Calu3 (cell line): ENCODE data around the gene CCDC196. TPM values are rescaled to one million over a fixed set of nuclear protein-coding genes. Genes with fewer than 3 reads are reported as not detected.

ENCODE experiments used
- BruUV-seq: library from RNA; stranded (reverse); fragments of 400-500 nt; replicated peaks from 2 replicates; lab custom pipeline; 2021; lab: Mats Ljungman, UMichigan
- CTCF ChIA-PET: fragments of 300-600 bp; sonication (Branson Sonifier 250); formaldehyde crosslinking; loops from one replicate; lab custom pipeline; 2022; ENCODE audit warnings: antibody characterized with exemption; lab: Charles Lee
- DNase-seq: peaks from one replicate; pipeline ENCODE4 v3.0.0; 2022
- H3K27ac Mint-ChIP-seq: one replicate; pipeline ENCODE4 v1.8.0; 2022; ENCODE audit warnings: mixed read lengths; ENCODE audit not compliant: unreplicated experiment
- H3K27me3 Mint-ChIP-seq: one replicate; pipeline ENCODE4 v1.8.0; 2022; ENCODE audit warnings: mixed read lengths; ENCODE audit not compliant: unreplicated experiment
- H3K36me3 Mint-ChIP-seq: one replicate; pipeline ENCODE4 v1.8.0; 2022; ENCODE audit warnings: mild to moderate bottlenecking, moderate library complexity, mixed read lengths; ENCODE audit not compliant: insufficient read depth, unreplicated experiment
- H3K4me1 Mint-ChIP-seq: one replicate; pipeline ENCODE4 v1.8.0; 2022; ENCODE audit warnings: mild to moderate bottlenecking, low read depth, mixed read lengths; ENCODE audit not compliant: unreplicated experiment
- H3K4me3 Mint-ChIP-seq: one replicate; pipeline ENCODE4 v1.8.0; 2022; ENCODE audit warnings: mild to moderate bottlenecking, low read depth, moderate library complexity, mixed read lengths; ENCODE audit not compliant: unreplicated experiment
- H3K9me3 Mint-ChIP-seq: one replicate; pipeline ENCODE4 v1.8.0; 2022; ENCODE audit warnings: low read depth, mixed read lengths; ENCODE audit not compliant: unreplicated experiment
- intact Hi-C: fragments of 100-400 bp; cut with micrococcal nuclease; formaldehyde crosslinking; loops from one replicate; pipeline ENCODE4 v1.10.0; 2022; ENCODE audit not compliant: unreplicated experiment
- total RNA-seq: library from RNA; stranded (reverse); gene quantifications from 2 replicates; pipeline ENCODE4 v1.2.3, GENCODE V29; 2022
- TF ChIP-seq, protein P1 (sequence below): fragments of 200-600 bp; IDR thresholded peaks from one replicate; pipeline ENCODE4 v1.8.0; 2022; ENCODE audit warnings: antibody characterized with exemption; ENCODE audit not compliant: unreplicated experiment

The CCDC196 gene
- total RNA-seq, 1 experiment from 2014 or later, result not detected

GRCh38 chr14:66473223-66473622, 12.9 kb upstream of the CCDC196 start:
- H3K4me3 Mint-ChIP-seq, result no peak overlapping the region
- no peaks in the 10 kb centered on the region for H3K9me3 Mint-ChIP-seq
- no peak for DNase-seq
- H3K27ac Mint-ChIP-seq, result no peak overlapping the region
- BruUV-seq, result no TSS peak
- intact Hi-C loops, result no loop called here
- no peaks in the 10 kb centered on the region for H3K4me1 Mint-ChIP-seq
- CTCF ChIA-PET, result no interaction called here
- H3K36me3 Mint-ChIP-seq, result no peaks in the 10 kb centered on the region
- no peaks in the 10 kb centered on the region for H3K27me3 Mint-ChIP-seq
- TF ChIP-seq, protein P1, sequence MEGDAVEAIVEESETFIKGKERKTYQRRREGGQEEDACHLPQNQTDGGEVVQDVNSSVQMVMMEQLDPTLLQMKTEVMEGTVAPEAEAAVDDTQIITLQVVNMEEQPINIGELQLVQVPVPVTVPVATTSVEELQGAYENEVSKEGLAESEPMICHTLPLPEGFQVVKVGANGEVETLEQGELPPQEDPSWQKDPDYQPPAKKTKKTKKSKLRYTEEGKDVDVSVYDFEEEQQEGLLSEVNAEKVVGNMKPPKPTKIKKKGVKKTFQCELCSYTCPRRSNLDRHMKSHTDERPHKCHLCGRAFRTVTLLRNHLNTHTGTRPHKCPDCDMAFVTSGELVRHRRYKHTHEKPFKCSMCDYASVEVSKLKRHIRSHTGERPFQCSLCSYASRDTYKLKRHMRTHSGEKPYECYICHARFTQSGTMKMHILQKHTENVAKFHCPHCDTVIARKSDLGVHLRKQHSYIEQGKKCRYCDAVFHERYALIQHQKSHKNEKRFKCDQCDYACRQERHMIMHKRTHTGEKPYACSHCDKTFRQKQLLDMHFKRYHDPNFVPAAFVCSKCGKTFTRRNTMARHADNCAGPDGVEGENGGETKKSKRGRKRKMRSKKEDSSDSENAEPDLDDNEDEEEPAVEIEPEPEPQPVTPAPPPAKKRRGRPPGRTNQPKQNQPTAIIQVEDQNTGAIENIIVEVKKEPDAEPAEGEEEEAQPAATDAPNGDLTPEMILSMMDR, result no peak

DNA sequence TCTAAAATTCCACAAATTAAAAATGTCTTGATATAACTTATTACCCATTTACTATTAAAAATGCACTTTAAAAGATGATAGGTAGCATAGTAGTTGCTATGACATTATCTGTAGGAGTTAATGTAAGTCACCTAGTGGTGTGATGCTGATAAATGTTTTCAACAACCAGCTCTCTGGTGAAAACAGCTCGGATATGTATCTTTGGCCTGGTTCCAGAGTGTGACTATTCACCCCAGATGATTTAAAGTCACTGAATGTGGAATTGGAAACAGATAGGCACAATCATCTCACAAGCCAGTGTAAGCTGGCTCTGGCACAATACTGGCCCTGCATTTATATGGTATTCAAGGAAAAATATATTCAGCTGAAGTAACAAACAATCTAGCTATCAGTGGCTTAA, 9.2 kb upstream of the CCDC196 start:
- CTCF ChIA-PET, result no interaction called here
- TF ChIP-seq, protein P1, result no peak
- no peaks in the 10 kb centered on the region for H3K4me1 Mint-ChIP-seq
- BruUV-seq, result no TSS peak
- H3K9me3 Mint-ChIP-seq, result no peaks in the 10 kb centered on the region
- H3K36me3 Mint-ChIP-seq, result no peaks in the 10 kb centered on the region
- no peaks in the 10 kb centered on the region for H3K27me3 Mint-ChIP-seq
- intact Hi-C loops, result loop anchor here (5.0 kb wide), 1 partner anchor 120 kb away; no protein-coding TSS in a partner anchor
- H3K4me3 Mint-ChIP-seq, result no peak overlapping the region
- H3K27ac Mint-ChIP-seq, result no peak overlapping the region
- no peak for DNase-seq

GRCh38 chr14:66477567-66477966, 8.6 kb upstream of the CCDC196 start:
- H3K27me3 Mint-ChIP-seq, result no peaks in the 10 kb centered on the region
- CTCF ChIA-PET, result no interaction called here
- no peak overlapping the region for H3K27ac Mint-ChIP-seq
- intact Hi-C loops, result loop anchor here (5.0 kb wide), 1 partner anchor 120 kb away; no protein-coding TSS in a partner anchor
- no peaks in the 10 kb centered on the region for H3K36me3 Mint-ChIP-seq
- DNase-seq, result no peak
- H3K4me3 Mint-ChIP-seq, result no peak overlapping the region
- no peaks in the 10 kb centered on the region for H3K9me3 Mint-ChIP-seq
- TF ChIP-seq, protein P1, result no peak
- no peaks in the 10 kb centered on the region for H3K4me1 Mint-ChIP-seq
- BruUV-seq, result no TSS peak

- TF ChIP-seq, protein P1, result no peak
- no peak for DNase-seq
- no peaks in the 10 kb centered on the region for H3K27me3 Mint-ChIP-seq
- peaks cover 11% of the 10 kb centered on the region for H3K4me1 Mint-ChIP-seq
- no peaks in the 10 kb centered on the region for H3K36me3 Mint-ChIP-seq
- CTCF ChIA-PET, result no interaction called here
- BruUV-seq, result no TSS peak
- intact Hi-C loops, result no loop called here
- no peaks in the 10 kb centered on the region for H3K9me3 Mint-ChIP-seq
- H3K27ac Mint-ChIP-seq, result no peak overlapping the region
- H3K4me3 Mint-ChIP-seq, result no peak overlapping the region
Measured at GRCh38 chr14:66482873-66483272, 3.3 kb upstream of the CCDC196 start.
